Colonic mucosa (tissue), 4 donors: Measurements from ENCODE around the gene RESP18. TPM values are rescaled to one million over a fixed set of nuclear protein-coding genes. Genes with fewer than 3 reads are reported as not detected.
"Not testable (repeated sequence)": the region's sequence is repeated elsewhere in the genome, so short reads cannot be mapped to it uniquely, and the experiment has no call there.

Experiments used
- DNase-seq: peaks from one replicate; pipeline ENCODE4 v3.0.0-alpha.2; 2020
- H3K27ac ChIP-seq: fragments of 200-600 bp; one replicate; pipeline ENCODE4 v1.8.0; 2021
- H3K27me3 ChIP-seq: fragments of 200-600 bp; one replicate; pipeline ENCODE4 v1.8.0; 2021
- H3K36me3 ChIP-seq: fragments of 200-600 bp; one replicate; pipeline ENCODE4 v1.8.0; 2021
- H3K4me1 ChIP-seq: fragments of 200-600 bp; one replicate; pipeline ENCODE4 v1.8.0; 2021; ENCODE audit warnings: mild to moderate bottlenecking
- H3K4me3 ChIP-seq: fragments of 200-600 bp; one replicate; pipeline ENCODE4 v1.8.0; 2021
- H3K9ac ChIP-seq, 2 donors: one replicate each; pipeline ENCODE4 v1.7.0; 2013; ENCODE audit warnings: control low read depth in 2 of 2, low read depth in 2 of 2, low read length in 2 of 2
- H3K9me3 ChIP-seq: fragments of 200-600 bp; one replicate; pipeline ENCODE4 v1.8.0; 2021
- CTCF ChIP-seq: fragments of 200-600 bp; IDR thresholded peaks from one replicate; pipeline ENCODE4 v1.8.0; 2022; ENCODE audit warnings: antibody characterized with exemption, mild to moderate bottlenecking
- intact Hi-C: fragments of 100-400 bp; cut with DNase I; formaldehyde crosslinking; loops from one replicate; pipeline ENCODE4 v1.14.1; 2022
- total RNA-seq, 2 donors: library from RNA; stranded (reverse); fragmentation: NEBNext Ultra II Directional in 1 of 2; extraction: Animal tissue kit (Norgen Biotek cat#: 25700) in 1 of 2; gene quantifications; one replicate each; pipeline ENCODE4 v1.2.1, GENCODE V29; 2021
- donor health status: healthy.
- donor health status: DM: no; HTN: no; CAD: no.
- donor health status: DM: no; HTN: no; CAD: no.

RESP18 gene
- total RNA-seq, 2 donors from 2014 or later: not detected

GRCh38 chr2:219290381-219291171, 42.0 kb downstream of the RESP18 start:
- TF ChIP-seq CTCF: no peak
- Histone ChIP-seq H3K36me3 (no peaks in the 10 kb centered on the region), H3K9ac (no peak overlapping the region), H3K4me1 (no peaks in the 10 kb centered on the region), H3K4me3 (no peak overlapping the region), H3K9me3 (no peaks in the 10 kb centered on the region), H3K27me3 (no peaks in the 10 kb centered on the region), H3K27ac (no peak overlapping the region)
- intact Hi-C loops: loop anchor here (10.0 kb wide), 1 partner anchor 66 kb away; the partner anchor contains the start of genes ANKZF1 and ATG9A
- DNase-seq: no peak

GRCh38 chr2:219289537-219290361, 42.8 kb downstream of the RESP18 start:
- Histone ChIP-seq H3K27me3 (no peaks in the 10 kb centered on the region), H3K27ac (no peak overlapping the region), H3K9me3 (no peaks in the 10 kb centered on the region), H3K4me3 (no peak overlapping the region), H3K4me1 (no peaks in the 10 kb centered on the region), H3K36me3 (no peaks in the 10 kb centered on the region), H3K9ac (no peak overlapping the region)
- TF ChIP-seq CTCF: no peak
- intact Hi-C loops: loop anchor here (10.0 kb wide), 1 partner anchor 65 kb away; the partner anchor contains the start of genes ANKZF1 and ATG9A
- DNase-seq: no peak

GRCh38 chr2:219289195-219289536, 43.4 kb downstream of the RESP18 start:
- Histone ChIP-seq H3K4me1 (no peaks in the 10 kb centered on the region), H3K9me3 (no peaks in the 10 kb centered on the region), H3K36me3 (no peaks in the 10 kb centered on the region), H3K27me3 (no peaks in the 10 kb centered on the region), H3K9ac (no peak overlapping the region), H3K27ac (no peak overlapping the region), H3K4me3 (no peak overlapping the region)
- DNase-seq: no peak
- intact Hi-C loops: no loop called here
- no peak for TF ChIP-seq CTCF

- no peaks in the 10 kb centered on the region for H3K27me3 ChIP-seq
- H3K4me3 ChIP-seq: no peak overlapping the region
- H3K9ac ChIP-seq: no peak overlapping the region
- DNase-seq: no peak
- intact Hi-C loops: no loop called here
- no peaks in the 10 kb centered on the region for H3K9me3 ChIP-seq
- no peaks in the 10 kb centered on the region for H3K36me3 ChIP-seq
- no peaks in the 10 kb centered on the region for H3K4me1 ChIP-seq
- no peak overlapping the region for H3K27ac ChIP-seq
- no peak for TF ChIP-seq CTCF
Observed at GRCh38 chr2:219287580-219288265, 44.8 kb downstream of the RESP18 start.

GRCh38 chr2:219287116-219287440, 45.5 kb downstream of the RESP18 start:
- H3K27ac ChIP-seq, H3K4me3 ChIP-seq, H3K9ac ChIP-seq, H3K27me3 ChIP-seq, H3K36me3 ChIP-seq, H3K4me1 ChIP-seq, intact Hi-C loops, DNase-seq, H3K9me3 ChIP-seq: not testable (repeated sequence)
